Heart left ventricle (tissue), 13 donors: Measurements from ENCODE around the gene USP17L28.
"Not testable (repeated sequence)": the region's sequence is repeated elsewhere in the genome, so short reads cannot be mapped to it uniquely, and the experiment has no call there.

Experiments
- POLR2A ChIP-seq, 2 donors: fragments of 450-650 bp; IDR thresholded peaks; one replicate each; pipeline ENCODE4 v1.6.1; 2017; ENCODE audit warnings: antibody characterized with exemption in 2 of 2, mild to moderate bottlenecking in 2 of 2, moderate library complexity in 2 of 2
- TF ChIP-seq, protein P1 (sequence below), 12 donors: fragments of 200-600 bp; sonication (generic) in 4 of 12; IDR thresholded peaks; one replicate each; pipeline versions ENCODE4 v1.5.0 to v1.8.0; 2018 to 2022; ENCODE audit warnings: antibody characterized with exemption in 12 of 12, mild to moderate bottlenecking in 5 of 12
- donor health status: ischemic (EF 13 %, LVEDD 7.1; RV severe dilation, severe dysfunction).
- donor health status: DM: no; HTN: yes; CAD: no.
- donor health status: DM: no; HTN: no; CAD: no.
- donor health status: ischemic (EF 25% LVEDD 6.9; RV normal size, moderate dysfunction).
- donor health status: ischemic (EF 25% LVEDD 5.7; RV mildly dilated, moderate dysfunction).
- donor health status: ischemic (EF 35%, LVEDD 5.7; RV mildly dilated, moderate dysfunction).
- donor health status: nonischemic (EF 11% LVEDD 7.7; RV severe dilation, severe dysfunction).
- donor health status: DM: yes; HTN: yes; CAD: no.
- donor health status: PGD.
- donor health status: ischemic (EF 29% LVEDD 5.4; RV normal size, mild dysfunction).
- donor health status: nonischemic (EF 23%, LVEDD 6.1; RV moderate dilation, normal function).

DNA sequence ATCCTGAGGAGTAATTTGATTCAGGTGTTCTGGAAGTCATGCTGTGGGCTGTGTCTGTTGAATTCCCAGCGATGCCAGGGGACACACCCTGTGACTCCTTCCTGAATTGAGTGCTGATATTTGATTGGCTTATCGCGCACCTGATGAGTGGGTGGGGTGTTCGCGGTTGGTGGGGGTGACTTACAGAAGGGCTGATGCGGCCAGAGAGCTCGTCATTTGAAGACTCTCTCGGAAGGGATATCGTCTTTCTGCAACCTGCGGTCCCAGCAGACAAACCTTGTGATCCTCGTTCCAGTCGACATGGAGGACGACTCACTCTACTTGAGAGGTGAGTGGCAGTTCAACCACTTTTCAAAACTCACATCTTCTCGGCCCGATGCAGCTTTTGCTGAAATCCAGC, 14.3 kb upstream of the USP17L28 start, which contains the start of gene USP17L26:
- TF ChIP-seq, protein P1, sequence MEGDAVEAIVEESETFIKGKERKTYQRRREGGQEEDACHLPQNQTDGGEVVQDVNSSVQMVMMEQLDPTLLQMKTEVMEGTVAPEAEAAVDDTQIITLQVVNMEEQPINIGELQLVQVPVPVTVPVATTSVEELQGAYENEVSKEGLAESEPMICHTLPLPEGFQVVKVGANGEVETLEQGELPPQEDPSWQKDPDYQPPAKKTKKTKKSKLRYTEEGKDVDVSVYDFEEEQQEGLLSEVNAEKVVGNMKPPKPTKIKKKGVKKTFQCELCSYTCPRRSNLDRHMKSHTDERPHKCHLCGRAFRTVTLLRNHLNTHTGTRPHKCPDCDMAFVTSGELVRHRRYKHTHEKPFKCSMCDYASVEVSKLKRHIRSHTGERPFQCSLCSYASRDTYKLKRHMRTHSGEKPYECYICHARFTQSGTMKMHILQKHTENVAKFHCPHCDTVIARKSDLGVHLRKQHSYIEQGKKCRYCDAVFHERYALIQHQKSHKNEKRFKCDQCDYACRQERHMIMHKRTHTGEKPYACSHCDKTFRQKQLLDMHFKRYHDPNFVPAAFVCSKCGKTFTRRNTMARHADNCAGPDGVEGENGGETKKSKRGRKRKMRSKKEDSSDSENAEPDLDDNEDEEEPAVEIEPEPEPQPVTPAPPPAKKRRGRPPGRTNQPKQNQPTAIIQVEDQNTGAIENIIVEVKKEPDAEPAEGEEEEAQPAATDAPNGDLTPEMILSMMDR (IDR thresholded peaks at IDR 0.05) = not testable (repeated sequence)
- not testable (repeated sequence) for TF ChIP-seq POLR2A (IDR thresholded peaks at IDR 0.05)
